Measurements from ENCODE around the gene ATP5MC2. TPM values are rescaled to one million over a fixed set of nuclear protein-coding genes. Genes with fewer than 3 reads are reported as not detected.

The ATP5MC2 gene
- total and polyA plus RNA-seq, 9 of the 15 experiments (the other 6 are each of a cell fraction or from before 2014, with no cell fraction given) = 314 to 1,208 (median 468) TPM

- TF ChIP-seq KAT7 (CRISPR knock-in tag; IDR thresholded peaks at IDR 0.05; ENCODE audit: borderline replicate concordance) (peak; percentile 27; the same call in 1 of the 2 replicates), RBM14 (IDR thresholded peaks at IDR 0.05; ENCODE audit: borderline replicate concordance, insufficient read depth, low read depth, low read length) (no peak), DPF2 (IDR thresholded peaks at IDR 0.05) (0 out of 2 replicates have a peak, but pooled peaks have one; percentile 38), ZNF395 (CRISPR knock-in tag; IDR thresholded peaks at IDR 0.05) (peak; percentile 64; the same call in 1 of the 2 replicates), POLR3A (IDR thresholded peaks at IDR 0.05; ENCODE audit: borderline replicate concordance, extremely low read depth, insufficient read depth, insufficient read length) (no peak), MXD1 (CRISPR knock-in tag; IDR thresholded peaks at IDR 0.05; ENCODE audit: borderline replicate concordance, poor library complexity, severe bottlenecking) (peak; percentile 8), CGGBP1 (CRISPR knock-in tag; IDR thresholded peaks at IDR 0.05) (no peak), PHF20 (IDR thresholded peaks at IDR 0.05; ENCODE audit: partially characterized antibody) (peak; percentile 94), ZNF583 (CRISPR knock-in tag; IDR thresholded peaks at IDR 0.05) (peak; percentile 80; the same call in 1 of the 2 replicates), NONO (IDR thresholded peaks at IDR 0.05; ENCODE audit: low read depth in 2 of 2, low read length in 1 of 2) (no peak), ZBTB49 (CRISPR knock-in tag; IDR thresholded peaks at IDR 0.05; ENCODE audit: borderline replicate concordance) (no peak)
Measured at GRCh38 chr12:53675701-53676607, at the start of gene ATP5MC2 (continued).

Measured in K562 (cell line).